ENCODE measurements around the gene PRKD1. TPM values are rescaled to one million over a fixed set of nuclear protein-coding genes. Genes with fewer than 3 reads are reported as not detected.
A peak's percentile ranks its signal among the peaks of the same experiment; 100 is the strongest.

The PRKD1 gene
- total RNA-seq, 4 donors from 2014 or later = 27.4 to 30.9 (median 29.7) TPM

DNA sequence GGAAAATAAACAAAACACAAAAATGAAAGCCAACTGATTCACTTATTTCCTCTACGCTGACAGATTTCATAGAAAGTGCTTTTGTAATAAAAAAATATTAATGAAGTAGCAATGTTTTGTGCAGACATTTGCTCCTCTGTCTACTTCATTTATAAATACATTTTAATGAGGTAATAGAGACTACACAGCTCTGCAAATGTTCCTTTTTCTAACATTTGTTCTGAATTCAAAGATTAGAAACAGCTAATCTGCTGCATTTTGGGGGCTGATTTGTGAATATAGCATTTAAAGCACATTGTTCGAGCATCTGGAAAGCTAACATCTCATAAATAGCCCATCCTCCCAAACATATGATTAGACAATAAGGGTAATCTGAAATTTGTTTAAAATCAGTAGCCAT, 97.8 kb downstream of the PRKD1 start:
- Histone ChIP-seq H3K27ac (no peak overlapping the region), H3K27me3 (no peaks in the 10 kb centered on the region), H3K4me3 (no peak overlapping the region), H3K9me3 (no peaks in the 10 kb centered on the region), H3K36me3 (no peaks in the 10 kb centered on the region), H3K4me1 (no peaks in the 10 kb centered on the region)
- TF ChIP-seq EP300 (IDR thresholded peaks at IDR 0.05) = no peak
- TF ChIP-seq POLR2A (IDR thresholded peaks at IDR 0.05) = no peak
- TF ChIP-seq, protein P1, sequence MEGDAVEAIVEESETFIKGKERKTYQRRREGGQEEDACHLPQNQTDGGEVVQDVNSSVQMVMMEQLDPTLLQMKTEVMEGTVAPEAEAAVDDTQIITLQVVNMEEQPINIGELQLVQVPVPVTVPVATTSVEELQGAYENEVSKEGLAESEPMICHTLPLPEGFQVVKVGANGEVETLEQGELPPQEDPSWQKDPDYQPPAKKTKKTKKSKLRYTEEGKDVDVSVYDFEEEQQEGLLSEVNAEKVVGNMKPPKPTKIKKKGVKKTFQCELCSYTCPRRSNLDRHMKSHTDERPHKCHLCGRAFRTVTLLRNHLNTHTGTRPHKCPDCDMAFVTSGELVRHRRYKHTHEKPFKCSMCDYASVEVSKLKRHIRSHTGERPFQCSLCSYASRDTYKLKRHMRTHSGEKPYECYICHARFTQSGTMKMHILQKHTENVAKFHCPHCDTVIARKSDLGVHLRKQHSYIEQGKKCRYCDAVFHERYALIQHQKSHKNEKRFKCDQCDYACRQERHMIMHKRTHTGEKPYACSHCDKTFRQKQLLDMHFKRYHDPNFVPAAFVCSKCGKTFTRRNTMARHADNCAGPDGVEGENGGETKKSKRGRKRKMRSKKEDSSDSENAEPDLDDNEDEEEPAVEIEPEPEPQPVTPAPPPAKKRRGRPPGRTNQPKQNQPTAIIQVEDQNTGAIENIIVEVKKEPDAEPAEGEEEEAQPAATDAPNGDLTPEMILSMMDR (IDR thresholded peaks at IDR 0.05) = no peak
- no peak for DNase-seq (ENCODE audit: low spot score in 2 of 2)
- 83 to 85% methylated on average over 2 of the region's 2 CpGs for WGBS, 2 donors

DNA sequence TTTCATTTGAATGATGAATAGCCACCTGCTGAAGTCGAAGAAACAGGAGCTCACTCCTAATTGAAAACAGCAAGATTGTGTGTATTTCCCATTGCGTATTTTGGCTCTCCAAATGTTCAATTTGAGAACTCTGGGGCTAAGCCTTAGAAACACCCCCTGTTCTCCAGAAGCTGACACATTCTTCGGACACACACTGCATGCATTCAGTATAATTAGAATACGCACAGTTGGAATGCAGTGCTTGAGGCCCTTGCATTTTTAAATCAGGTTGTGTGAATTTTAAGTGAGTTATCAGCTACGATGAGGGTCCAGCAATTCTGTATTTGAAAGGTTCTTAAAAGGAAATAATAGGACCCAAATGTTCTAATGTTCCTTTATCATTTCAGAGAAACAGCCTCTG, 103.8 kb downstream of the PRKD1 start:
- TF ChIP-seq EP300 (IDR thresholded peaks at IDR 0.05) (no peak), POLR2A (IDR thresholded peaks at IDR 0.05) (no peak)
- TF ChIP-seq, protein P1 (IDR thresholded peaks at IDR 0.05) = no peak
- WGBS, 2 donors = 52 to 53% methylated on average over 5 of the region's 5 CpGs
- H3K27ac ChIP-seq = peak overlapping the region in 2 of 4 donors; percentile 8 to 27

DNA sequence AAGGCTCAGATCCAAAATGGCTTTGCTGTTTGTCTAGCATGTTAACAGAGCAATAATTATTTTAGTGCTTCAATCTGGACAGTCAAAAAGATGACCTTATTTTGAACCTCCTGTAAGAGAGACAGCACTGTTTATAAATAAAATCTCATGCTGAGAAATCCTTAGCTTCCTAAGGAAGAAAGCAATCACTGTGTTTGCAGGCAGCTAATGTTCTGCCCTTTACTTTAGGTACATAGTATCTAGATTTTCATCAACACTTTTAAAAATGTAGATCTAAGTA, 105.3 kb downstream of the PRKD1 start:
- Histone ChIP-seq H3K4me3 (no peak overlapping the region), H3K27me3 (no peaks in the 10 kb centered on the region), H3K36me3 (no peaks in the 10 kb centered on the region), H3K4me1 (peaks cover 0 to 30% (median 10%) of the 10 kb centered on the region in 4 donors), H3K9me3 (no peaks in the 10 kb centered on the region), H3K27ac (peak overlapping the region in 1 of 4 donors; percentile 15)
- DNase-seq (ENCODE audit: low spot score in 2 of 2) = no peak
- TF ChIP-seq EP300 (IDR thresholded peaks at IDR 0.05) (no peak), POLR2A (IDR thresholded peaks at IDR 0.05) (no peak)
- TF ChIP-seq, protein P1 (IDR thresholded peaks at IDR 0.05) = no peak

More for the DNA sequence above, 103.8 kb downstream of the PRKD1 start:
- Histone ChIP-seq H3K27me3 (no peaks in the 10 kb centered on the region), H3K9me3 (no peaks in the 10 kb centered on the region), H3K36me3 (no peaks in the 10 kb centered on the region), H3K4me3 (no peak overlapping the region), H3K4me1 (peaks cover 0 to 30% (median 10%) of the 10 kb centered on the region in 4 donors)
- no peak for DNase-seq (ENCODE audit: low spot score in 2 of 2)

DNA sequence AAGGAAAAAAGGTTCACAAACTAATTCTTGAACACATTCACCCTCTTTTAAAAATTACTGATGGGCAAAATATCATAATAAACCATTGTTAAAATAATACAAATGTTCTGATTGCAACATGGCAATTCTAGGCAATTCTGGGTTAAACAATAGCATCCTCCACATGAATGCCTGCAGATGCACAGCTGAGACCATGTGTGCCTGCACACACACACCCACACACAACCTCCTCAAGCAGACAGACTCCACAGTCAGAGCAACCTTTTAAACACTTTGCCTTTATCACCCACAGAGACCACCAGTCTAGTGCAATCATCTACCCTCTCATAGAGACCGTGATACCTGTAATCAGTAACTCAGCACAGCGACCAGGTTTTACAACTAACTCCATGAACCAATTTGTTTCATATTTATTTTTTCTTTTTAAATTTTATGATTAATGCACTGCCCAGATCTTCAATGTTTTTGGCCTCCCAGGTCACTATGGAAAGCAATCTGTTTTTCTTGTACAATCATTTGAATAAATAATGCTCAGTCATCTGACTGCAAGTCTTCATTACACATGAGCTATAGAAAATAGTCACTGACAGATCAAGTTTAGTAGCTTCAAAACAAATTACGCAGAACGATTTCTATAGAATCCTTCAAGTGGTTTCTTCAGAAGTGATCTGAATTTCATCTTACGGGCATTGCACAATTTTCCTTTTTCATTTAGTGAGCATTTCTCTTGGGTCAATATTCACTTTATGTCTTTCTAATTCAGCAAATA, 105.8 kb downstream of the PRKD1 start:
- no peaks in the 10 kb centered on the region for H3K9me3 ChIP-seq
- peaks cover 0 to 30% (median 10%) of the 10 kb centered on the region in 4 donors for H3K4me1 ChIP-seq
- no peak for DNase-seq (ENCODE audit: low spot score in 2 of 2)
- no peak overlapping the region for H3K4me3 ChIP-seq
- 40 to 49% methylated on average over 5 of the region's 5 CpGs for WGBS, 2 donors
- no peaks in the 10 kb centered on the region for H3K27me3 ChIP-seq
- TF ChIP-seq, protein P1 (IDR thresholded peaks at IDR 0.05) = no peak
- TF ChIP-seq POLR2A (IDR thresholded peaks at IDR 0.05) (no peak), EP300 (IDR thresholded peaks at IDR 0.05) (no peak)
- H3K36me3 ChIP-seq = no peaks in the 10 kb centered on the region
- H3K27ac ChIP-seq = peak overlapping the region in 2 of 4 donors; percentile 15 to 52

DNA sequence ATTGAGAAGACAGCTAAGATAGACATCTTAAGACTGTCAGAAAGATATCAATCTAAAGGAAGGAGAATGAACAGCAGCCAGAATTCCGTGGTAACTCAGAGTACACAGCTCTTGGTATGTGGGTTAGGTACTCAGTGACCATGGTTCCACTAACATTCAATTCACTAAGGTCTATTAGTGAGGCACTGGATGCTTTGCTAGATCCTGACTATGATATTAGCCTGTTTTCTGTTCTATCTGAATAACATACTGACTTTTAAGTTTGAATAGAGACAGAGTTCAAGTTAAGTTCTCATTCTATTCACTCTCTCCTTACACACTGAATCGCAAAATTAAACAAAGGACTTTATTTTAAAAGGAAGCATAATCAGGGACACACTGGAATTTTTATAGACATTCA, 106.4 kb downstream of the PRKD1 start:
- WGBS, 2 donors = 35% methylated on average over 2 of the region's 2 CpGs
- peaks cover 0 to 30% (median 10%) of the 10 kb centered on the region in 4 donors for H3K4me1 ChIP-seq
- H3K36me3 ChIP-seq = no peaks in the 10 kb centered on the region
- H3K27me3 ChIP-seq = no peaks in the 10 kb centered on the region
- no peak for TF ChIP-seq POLR2A (IDR thresholded peaks at IDR 0.05)
- TF ChIP-seq EP300 (IDR thresholded peaks at IDR 0.05) = no peak
- TF ChIP-seq, protein P1 (IDR thresholded peaks at IDR 0.05) = no peak
- H3K9me3 ChIP-seq = no peaks in the 10 kb centered on the region
- H3K27ac ChIP-seq = peak overlapping the region in 1 of 4 donors; percentile 15
- H3K4me3 ChIP-seq = no peak overlapping the region
- DNase-seq (ENCODE audit: low spot score in 2 of 2) = no peak

Measured in tibial nerve (tissue), 4 donors.